B cell (primary cell): Measurements from ENCODE around the gene BTBD8. TPM values are rescaled to one million over a fixed set of nuclear protein-coding genes. Genes with fewer than 3 reads are reported as not detected.

Source experiments
- ATAC-seq: fragments of 200-7000 bp; cut with Tn5 transposase; one replicate; pipeline ENCODE4 v1.10.0; 2021; ENCODE audit warnings: low read depth, mild to moderate bottlenecking, moderate number of reproducible peaks, moderate library complexity
- CTCF ChIA-PET: fragments of 350-600 bp; sonication (Branson Sonifier 250); formaldehyde crosslinking; loops from one replicate; lab custom pipeline; 2021; ENCODE audit warnings: antibody characterized with exemption, inconsistent platforms; lab: Charles Lee
- POLR2A ChIA-PET: fragments of 350-600 bp; sonication (Branson Sonifier 250); formaldehyde crosslinking; loops from one replicate; lab custom pipeline; 2021; ENCODE audit warnings: antibody characterized with exemption; lab: Charles Lee
- DNase-seq: peaks from one replicate; pipeline ENCODE4 v3.0.0; 2013
- H2AFZ ChIP-seq: 2 replicates; pipeline ENCODE4 v1.6.1; 2012; ENCODE audit warnings: mild to moderate bottlenecking, low read depth, low read length; ENCODE audit not compliant: insufficient read depth, poor library complexity, severe bottlenecking
- H3K27ac ChIP-seq, 2 donors: 1 replicate in 1 of 2; 2 replicates in 1 of 2; pipeline ENCODE4 v1.5.1; 2012 to 2013; ENCODE audit warnings: low read length in 2 of 2, mild to moderate bottlenecking in 2 of 2, moderate library complexity in 1 of 2
- H3K27me3 ChIP-seq, 4 experiments: fragments of 200-600 bp in 1 of 4; sonication (generic) in 1 of 4; replicated peaks in 1 of 4; 1 replicate in 2 of 4; 2 replicates in 2 of 4; pipeline versions ENCODE4 v1.6.1 to v1.7.0; 2013 to 2016; ENCODE audit warnings: low read length in 3 of 4, mild to moderate bottlenecking in 2 of 4, mixed read lengths in 1 of 4, moderate library complexity in 1 of 4; ENCODE audit not compliant: insufficient read depth in 4 of 4, control insufficient read depth in 3 of 4; ENCODE audit errors: control extremely low read depth in 1 of 4
- H3K36me3 ChIP-seq, 2 experiments: replicated peaks in 1 of 2; 1 replicate in 1 of 2; 2 replicates in 1 of 2; pipeline versions ENCODE4 v1.6.1 to v1.7.1; 2013; ENCODE audit warnings: low read length in 1 of 2; ENCODE audit not compliant: insufficient read depth in 2 of 2, control insufficient read depth in 1 of 2; ENCODE audit errors: control extremely low read depth in 1 of 2, extremely low read depth in 1 of 2
- H3K4me1 ChIP-seq, 2 donors: fragments of 200-600 bp in 1 of 2; sonication (generic) in 1 of 2; 1 replicate in 1 of 2; 2 replicates in 1 of 2; pipeline versions ENCODE4 v1.5.1 to v1.6.1; 2013 to 2017; ENCODE audit warnings: low read length in 2 of 2; ENCODE audit not compliant: control insufficient read depth in 2 of 2, insufficient read depth in 2 of 2
- H3K4me2 ChIP-seq: replicated peaks from 2 replicates; pipeline ENCODE3; 2012; ENCODE audit warnings: mild to moderate bottlenecking, low read depth, low read length; ENCODE audit not compliant: poor library complexity, severe bottlenecking
- H3K4me3 ChIP-seq, 5 experiments: fragments of 200-600 bp in 1 of 5; sonication (generic) in 1 of 5; 1 replicate in 3 of 5; 2 replicates in 2 of 5; pipeline versions ENCODE4 v1.5.1 to v1.7.0; 2011 to 2016; ENCODE audit warnings: low read length in 4 of 5, mild to moderate bottlenecking in 4 of 5, low read depth in 2 of 5, control low read depth in 1 of 5, moderate library complexity in 1 of 5; ENCODE audit not compliant: insufficient read depth in 1 of 5; ENCODE audit errors: control extremely low read depth in 1 of 5, extremely low read depth in 1 of 5
- H3K79me2 ChIP-seq: fragments of 200-600 bp; sonication (generic); one replicate; pipeline ENCODE4 v1.6.0; 2016; ENCODE audit warnings: low read length; ENCODE audit not compliant: control insufficient read depth, insufficient read depth
- H3K9ac ChIP-seq: fragments of 200-600 bp; sonication (generic); 2 replicates; pipeline ENCODE4 v1.6.1; 2017; ENCODE audit warnings: mild to moderate bottlenecking, low read length, moderate library complexity
- H3K9me3 ChIP-seq, 3 donors: one replicate each; pipeline versions ENCODE4 v1.6.1 to v1.7.1; 2013; ENCODE audit warnings: low read length in 2 of 3; ENCODE audit not compliant: control insufficient read depth in 2 of 3, insufficient read depth in 1 of 3; ENCODE audit errors: control extremely low read depth in 1 of 3
- H4K20me1 ChIP-seq: 2 replicates; pipeline ENCODE4 v1.6.0; 2012; ENCODE audit warnings: mild to moderate bottlenecking, low read length; ENCODE audit not compliant: insufficient read depth, control insufficient read depth, poor library complexity, severe bottlenecking
- H3K27ac Mint-ChIP-seq: one replicate; pipeline ENCODE4 v1.8.0; 2021; ENCODE audit warnings: mixed read lengths
- H3K27me3 Mint-ChIP-seq: one replicate; pipeline ENCODE4 v1.8.0; 2021; ENCODE audit warnings: mixed read lengths
- H3K4me1 Mint-ChIP-seq: one replicate; pipeline ENCODE4 v1.8.0; 2021; ENCODE audit warnings: mixed read lengths
- H3K4me3 Mint-ChIP-seq: one replicate; pipeline ENCODE4 v1.8.0; 2021; ENCODE audit warnings: mixed read lengths
- H3K9me3 Mint-ChIP-seq: one replicate; pipeline ENCODE4 v1.8.0; 2022; ENCODE audit warnings: mixed read lengths; ENCODE audit not compliant: insufficient read depth
- CTCF ChIP-seq: fragments of 200-600 bp; IDR thresholded peaks from one replicate; pipeline ENCODE4 v1.8.0; 2022; ENCODE audit warnings: antibody characterized with exemption, mild to moderate bottlenecking
- EZH2 ChIP-seq: IDR thresholded peaks from 2 replicates; pipeline ENCODE4 v1.6.1; 2012; ENCODE audit warnings: borderline replicate concordance, low read depth, mild to moderate bottlenecking, moderate library complexity, low read length; ENCODE audit not compliant: insufficient read depth, poor library complexity, severe bottlenecking
- WGBS: methylation state at CpG from one replicate; pipeline ENCODE4 v1.1.5; 2013; ENCODE audit warnings: missing lambda C conversion rate; ENCODE audit not compliant: insufficient coverage; 5-methylcytosine and 5-hydroxymethylcytosine counted together
- intact Hi-C: fragments of 100-400 bp; cut with micrococcal nuclease; formaldehyde crosslinking; loops from one replicate; pipeline ENCODE4 v1.10.0; 2022
- polyA plus RNA-seq: library from polyadenylated mRNA; depleted of rRNA; stranded (reverse); fragments of >200 nt; gene quantifications from 2 replicates; pipeline ENCODE4 v1.2.3, GENCODE V29; 2012
- total RNA-seq, 2 donors: library from RNA; stranded (reverse); fragments of 120-200 nt in 1 of 2; gene quantifications; 1 replicate in 1 of 2; 2 replicates in 1 of 2; pipeline versions ENCODE4 v1.2.3 to v1.2.4, GENCODE V29; 2013 to 2022

The BTBD8 gene
- total and polyA plus RNA-seq, 2 donors (not counting 1 experiment from before 2014, with no cell fraction given), result 0.46 to 1.9 TPM

- Histone ChIP-seq H3K4me2 (no peak overlapping the region), H3K36me3 (no peaks in the 10 kb centered on the region), H3K9me3 (no peaks in the 10 kb centered on the region), H3K79me2 (no peaks in the 10 kb centered on the region), H3K4me1 (no peaks in the 10 kb centered on the region), H2AFZ (no peak overlapping the region), H4K20me1 (no peaks in the 10 kb centered on the region), H3K9ac (no peak overlapping the region), H3K4me3 (no peak overlapping the region), H3K27me3 (no peaks in the 10 kb centered on the region), H3K27ac (no peak overlapping the region)
- POLR2A ChIA-PET, result no interaction called here
- 56% methylated on average over 1 of the region's 2 CpGs for WGBS
- Mint-ChIP-seq H3K4me1 (no peaks in the 10 kb centered on the region), H3K27me3 (no peaks in the 10 kb centered on the region), H3K4me3 (no peak overlapping the region), H3K9me3 (no peaks in the 10 kb centered on the region), H3K27ac (no peak overlapping the region)
- no peak for ATAC-seq
- intact Hi-C loops, result no loop called here
- TF ChIP-seq CTCF (no peak), EZH2 (no peak)
- no peak for DNase-seq
- CTCF ChIA-PET, result no interaction called here
These were observed 37.4 kb downstream of the BTBD8 start for GRCh38 chr1:92117526-92117925.

GRCh38 chr1:92118826-92119225, 38.7 kb downstream of the BTBD8 start:
- H3K4me3 Mint-ChIP-seq, result no peak overlapping the region
- ATAC-seq, result no peak
- intact Hi-C loops, result no loop called here

More at GRCh38 chr1:92118826-92119225, 38.7 kb downstream of the BTBD8 start:
- POLR2A ChIA-PET, result no interaction called here
- no peaks in the 10 kb centered on the region for H3K79me2 ChIP-seq
- H3K27me3 Mint-ChIP-seq, result no peaks in the 10 kb centered on the region
- no peak for DNase-seq
- no peak for TF ChIP-seq CTCF
- no peak for TF ChIP-seq EZH2
- H3K27ac ChIP-seq, result no peak overlapping the region
- H3K27ac Mint-ChIP-seq, result no peak overlapping the region
- H3K9me3 ChIP-seq, result no peaks in the 10 kb centered on the region
- H3K4me1 ChIP-seq, result no peaks in the 10 kb centered on the region
- H4K20me1 ChIP-seq, result no peaks in the 10 kb centered on the region
- H3K4me3 ChIP-seq, result no peak overlapping the region
- H3K36me3 ChIP-seq, result no peaks in the 10 kb centered on the region
- CTCF ChIA-PET, result no interaction called here
- no peaks in the 10 kb centered on the region for H3K9me3 Mint-ChIP-seq
- H3K9ac ChIP-seq, result no peak overlapping the region
- no peaks in the 10 kb centered on the region for H3K4me1 Mint-ChIP-seq
- no peaks in the 10 kb centered on the region for H3K27me3 ChIP-seq
- H2AFZ ChIP-seq, result no peak overlapping the region
- WGBS, result no CpG with 5 or more reads among the region's 3 CpGs
- H3K4me2 ChIP-seq, result no peak overlapping the region
